Muscle of back (tissue), 11 donors: Measurements from ENCODE around the gene CEP164. TPM values are rescaled to one million over a fixed set of nuclear protein-coding genes. Genes with fewer than 3 reads are reported as not detected.

Experiments
- DNase-seq, 3 donors: peaks; one replicate each; pipeline versions ENCODE4 v3.0.0 to v3.0.0-alpha.2; 2013
- polyA plus RNA-seq, 10 donors: library from polyadenylated mRNA; unstranded; fragments of 120-200 nt; gene quantifications; one replicate each; pipeline ENCODE4 v1.2.1, GENCODE V29; 2013; ENCODE audit not compliant: insufficient read length in 10 of 10

CEP164 gene
- polyA plus RNA-seq, 10 donors, result 9.5 to 18.6 (median 13.3) TPM

GRCh38 chr11:117461396-117462182 lies 133.9 kb downstream of the CEP164 start:
- DNase-seq, result no peak

- no peak for DNase-seq
These were observed 134.7 kb downstream of the CEP164 start for GRCh38 chr11:117462183-117462863.

GRCh38 chr11:117462864-117463247 lies 135.2 kb downstream of the CEP164 start:
- DNase-seq, result no peak

Other genes with a start within 250 kb of the CEP164 start
- gene SIK3, start 229.4 kb upstream of the CEP164 start, polyA plus RNA-seq, result 10 to 100 TPM; 28.3 to 42.5 (median 33.2) TPM
- 10 to 100 TPM; 40.7 to 57.2 (median 48.9) TPM for gene PAFAH1B2, start 183.6 kb upstream of the CEP164 start, polyA plus RNA-seq
- gene SIDT2, start 149.1 kb upstream of the CEP164 start, polyA plus RNA-seq, result 10 to 100 TPM; 23.0 to 42.5 (median 31.4) TPM
- 100 to 1,000 TPM in 4 of 10 donors, 10 to 100 TPM in 6; 73.2 to 121 (median 92.2) TPM for gene TAGLN, start 128.5 kb upstream of the CEP164 start, polyA plus RNA-seq
- 10 to 100 TPM; 17.8 to 33.1 (median 22.9) TPM for gene PCSK7, start 95.8 kb upstream of the CEP164 start, polyA plus RNA-seq
- 10 to 100 TPM; 13.5 to 22.5 (median 18.4) TPM for gene RNF214, start 95.2 kb upstream of the CEP164 start, polyA plus RNA-seq
- gene BACE1-AS, start 36.5 kb upstream of the CEP164 start, polyA plus RNA-seq, result 10 to 100 TPM in 8 of 10 donors, 1 to 10 TPM in 2; 8.7 to 17.1 (median 13.2) TPM
- gene BACE1, start 11.6 kb upstream of the CEP164 start, polyA plus RNA-seq, result 10 to 100 TPM; 31.7 to 41.2 (median 37.8) TPM